Omental fat pad (tissue), 4 donors: Measurements from ENCODE around the gene HTR3B. TPM values are rescaled to one million over a fixed set of nuclear protein-coding genes. Genes with fewer than 3 reads are reported as not detected.
"Not testable (repeated sequence)": the region's sequence is repeated elsewhere in the genome, so short reads cannot be mapped to it uniquely, and the experiment has no call there.

Experiments used
- ATAC-seq: fragments of 150-250 bp; one replicate; pipeline ENCODE4 v1.9.1; 2016; ENCODE audit warnings: mild to moderate bottlenecking, moderate library complexity; ENCODE audit not compliant: low FRiP score
- DNase-seq: peaks from one replicate; pipeline ENCODE4 v3.0.0-alpha.2; 2019; ENCODE audit warnings: low spot score
- total RNA-seq, 4 donors: library from RNA; depleted of rRNA; stranded (reverse); fragments of >200 nt; gene quantifications; one replicate each; pipeline ENCODE4 v1.1.0, GENCODE V29; 2016
- TF ChIP-seq, protein P1 (sequence below), 3 donors: fragments of 450-650 bp; IDR thresholded peaks; one replicate each; pipeline ENCODE4 v1.5.1; 2016 to 2017; ENCODE audit warnings: antibody characterized with exemption in 3 of 3, mild to moderate bottlenecking in 3 of 3, moderate library complexity in 2 of 3

HTR3B gene
- total RNA-seq, 4 donors from 2014 or later: not detected

- DNase-seq (no peak), ATAC-seq (no peak)
- TF ChIP-seq, protein P1, sequence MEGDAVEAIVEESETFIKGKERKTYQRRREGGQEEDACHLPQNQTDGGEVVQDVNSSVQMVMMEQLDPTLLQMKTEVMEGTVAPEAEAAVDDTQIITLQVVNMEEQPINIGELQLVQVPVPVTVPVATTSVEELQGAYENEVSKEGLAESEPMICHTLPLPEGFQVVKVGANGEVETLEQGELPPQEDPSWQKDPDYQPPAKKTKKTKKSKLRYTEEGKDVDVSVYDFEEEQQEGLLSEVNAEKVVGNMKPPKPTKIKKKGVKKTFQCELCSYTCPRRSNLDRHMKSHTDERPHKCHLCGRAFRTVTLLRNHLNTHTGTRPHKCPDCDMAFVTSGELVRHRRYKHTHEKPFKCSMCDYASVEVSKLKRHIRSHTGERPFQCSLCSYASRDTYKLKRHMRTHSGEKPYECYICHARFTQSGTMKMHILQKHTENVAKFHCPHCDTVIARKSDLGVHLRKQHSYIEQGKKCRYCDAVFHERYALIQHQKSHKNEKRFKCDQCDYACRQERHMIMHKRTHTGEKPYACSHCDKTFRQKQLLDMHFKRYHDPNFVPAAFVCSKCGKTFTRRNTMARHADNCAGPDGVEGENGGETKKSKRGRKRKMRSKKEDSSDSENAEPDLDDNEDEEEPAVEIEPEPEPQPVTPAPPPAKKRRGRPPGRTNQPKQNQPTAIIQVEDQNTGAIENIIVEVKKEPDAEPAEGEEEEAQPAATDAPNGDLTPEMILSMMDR (IDR thresholded peaks at IDR 0.05): no peak
Measured at GRCh38 chr11:113901141-113901540, 3.5 kb upstream of the HTR3B start.

DNA sequence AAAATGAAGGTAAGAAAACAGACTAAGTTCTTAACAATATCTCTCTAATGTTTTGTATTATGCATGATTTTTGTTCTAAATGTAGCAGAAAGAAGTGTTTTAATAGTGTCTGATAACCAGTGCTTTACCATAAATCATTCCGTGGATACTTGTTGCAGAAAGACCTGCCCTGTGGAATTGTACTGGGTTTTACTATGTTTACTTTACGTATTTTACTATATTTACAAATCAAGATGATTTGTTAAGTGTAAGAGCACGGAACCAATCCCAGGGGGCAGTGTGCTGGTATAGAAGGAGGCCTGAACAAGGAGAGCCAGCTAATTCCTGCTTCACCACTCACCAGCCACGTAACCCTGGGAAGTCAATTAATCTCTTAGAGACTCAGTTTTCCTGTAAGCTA is 1.4 kb downstream of the HTR3B start:
- DNase-seq: no peak
- TF ChIP-seq, protein P1 (IDR thresholded peaks at IDR 0.05): no peak
- no peak for ATAC-seq

DNA sequence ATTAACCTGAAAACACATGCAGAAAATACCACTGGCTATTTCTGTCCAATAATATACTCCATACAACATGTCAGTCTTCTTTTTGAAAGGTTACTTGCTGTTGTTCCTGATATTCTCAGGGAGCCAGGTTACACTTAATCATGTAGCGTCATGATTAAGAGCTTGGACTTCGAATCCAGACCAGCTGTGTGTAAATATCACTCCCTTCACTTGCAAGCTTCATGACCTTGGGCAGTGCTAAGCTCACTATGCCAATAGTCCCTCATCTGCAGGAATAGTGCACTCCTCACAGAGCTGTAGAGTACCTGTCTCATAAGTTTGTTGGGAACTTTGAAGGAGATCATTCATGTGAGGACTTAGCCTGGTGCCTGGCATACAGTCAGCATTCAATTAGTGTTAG is 1.9 kb downstream of the HTR3B start:
- ATAC-seq: no peak
- DNase-seq: no peak
- TF ChIP-seq, protein P1 (IDR thresholded peaks at IDR 0.05): no peak

GRCh38 chr11:113907152-113907551 is 2.6 kb downstream of the HTR3B start:
- DNase-seq (no peak), ATAC-seq (no peak)
- TF ChIP-seq, protein P1 (IDR thresholded peaks at IDR 0.05): no peak

DNA sequence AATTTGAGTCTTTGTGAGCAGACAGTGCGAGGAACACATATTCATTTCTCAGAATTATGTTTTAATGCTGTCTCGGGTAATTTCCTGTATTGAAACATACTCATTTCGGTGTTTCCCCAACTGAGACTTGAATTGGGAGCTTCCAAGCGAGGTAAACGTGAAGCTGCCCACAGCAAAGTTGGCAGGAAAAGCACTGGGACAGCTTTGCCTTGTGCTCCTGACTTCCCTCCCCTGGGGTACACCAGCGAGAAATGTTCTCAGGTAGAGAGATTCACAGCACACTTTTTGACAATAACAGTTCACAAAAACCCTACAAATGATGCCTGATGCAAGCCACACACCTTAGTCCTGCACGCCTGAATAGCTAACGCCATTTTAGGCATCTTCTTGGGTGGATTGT is 3.1 kb downstream of the HTR3B start:
- no peak for DNase-seq
- TF ChIP-seq, protein P1 (IDR thresholded peaks at IDR 0.05): no peak
- ATAC-seq: no peak

- TF ChIP-seq, protein P1 (IDR thresholded peaks at IDR 0.05): no peak
- ATAC-seq (no peak), DNase-seq (no peak)
Measured at GRCh38 chr11:113908098-113908497, 3.5 kb downstream of the HTR3B start.

- not testable (repeated sequence) for DNase-seq, ATAC-seq
Measured at GRCh38 chr11:113911491-113911890, 6.9 kb downstream of the HTR3B start.

DNA sequence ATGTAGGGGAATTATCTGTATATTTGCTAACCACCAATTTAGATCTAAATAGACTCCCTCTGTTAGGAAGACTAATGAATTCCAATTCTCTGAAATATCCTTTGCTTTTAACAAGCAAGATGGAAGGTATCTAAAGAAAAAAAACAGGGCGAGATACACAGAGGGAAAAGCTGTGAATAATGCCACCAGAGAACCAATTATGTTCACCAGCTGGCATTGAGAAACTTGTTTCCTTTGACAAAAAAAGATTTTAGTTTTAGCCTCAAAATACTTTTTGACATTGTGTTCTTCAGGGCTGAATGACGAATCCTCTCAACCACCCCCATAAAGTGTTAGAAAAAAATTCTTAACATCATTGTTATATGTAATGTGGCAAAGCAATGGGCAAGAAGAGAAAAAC is 19.0 kb downstream of the HTR3B start:
- TF ChIP-seq, protein P1 (IDR thresholded peaks at IDR 0.05): no peak
- no peak for ATAC-seq

More for the DNA sequence above, 19.0 kb downstream of the HTR3B start:
- DNase-seq: no peak
